Trophoblast cell (in vitro differentiated cells and primary cell): ENCODE data around the gene SPHKAP. TPM values are rescaled to one million over a fixed set of nuclear protein-coding genes. Genes with fewer than 3 reads are reported as not detected.
A peak's percentile ranks its signal among the peaks of the same experiment; 100 is the strongest.

Experiments
- DNase-seq, 2 donors: peaks; one replicate each; pipeline ENCODE4 v3.0.0-alpha.2; 2016
- H2AFZ ChIP-seq: 2 replicates; pipeline ENCODE4 v1.6.1; 2013; ENCODE audit warnings: low read length, moderate library complexity, mild to moderate bottlenecking; ENCODE audit not compliant: insufficient read depth, poor library complexity
- H2AK5ac ChIP-seq: 2 replicates; pipeline ENCODE4 v1.6.1; 2013; ENCODE audit warnings: mild to moderate bottlenecking, low read length
- H2BK120ac ChIP-seq: 2 replicates; pipeline ENCODE4 v1.6.1; 2013; ENCODE audit warnings: low read length, mild to moderate bottlenecking, moderate library complexity; ENCODE audit not compliant: insufficient read depth, poor library complexity
- H2BK12ac ChIP-seq: 2 replicates; pipeline ENCODE4 v1.6.1; 2013; ENCODE audit warnings: mild to moderate bottlenecking, low read length, moderate library complexity
- H2BK5ac ChIP-seq: 2 replicates; pipeline ENCODE4 v1.6.1; 2013; ENCODE audit warnings: low read length, low read depth, moderate library complexity, mild to moderate bottlenecking; ENCODE audit not compliant: poor library complexity
- H3K14ac ChIP-seq: 2 replicates; pipeline ENCODE4 v1.6.1; 2013; ENCODE audit warnings: mild to moderate bottlenecking, low read length
- H3K18ac ChIP-seq: 2 replicates; pipeline ENCODE4 v1.6.1; 2013; ENCODE audit warnings: mild to moderate bottlenecking, low read length
- H3K23ac ChIP-seq: 2 replicates; pipeline ENCODE4 v1.6.1; 2013; ENCODE audit warnings: low read length
- H3K27ac ChIP-seq: 2 replicates; pipeline ENCODE4 v1.5.1; 2013; ENCODE audit warnings: low read depth, mild to moderate bottlenecking, inconsistent platforms, low read length, moderate library complexity
- H3K27me3 ChIP-seq: 2 replicates; pipeline ENCODE4 v1.6.1; 2013; ENCODE audit warnings: inconsistent platforms, mild to moderate bottlenecking, low read length, moderate library complexity; ENCODE audit not compliant: insufficient read depth
- H3K36me3 ChIP-seq, 2 experiments: 1 replicate in 1 of 2; 2 replicates in 1 of 2; pipeline ENCODE4 v1.6.1; 2013; ENCODE audit warnings: low read length in 2 of 2, mild to moderate bottlenecking in 2 of 2, moderate library complexity in 1 of 2; ENCODE audit not compliant: insufficient read depth in 2 of 2, control insufficient read depth in 1 of 2
- H3K4ac ChIP-seq: 2 replicates; pipeline ENCODE4 v1.6.1; 2013; ENCODE audit warnings: low read depth, mild to moderate bottlenecking, low read length, moderate library complexity
- H3K4me1 ChIP-seq, 2 experiments: 1 replicate in 1 of 2; 2 replicates in 1 of 2; pipeline ENCODE4 v1.6.1; 2013; ENCODE audit warnings: low read length in 2 of 2, mild to moderate bottlenecking in 2 of 2, moderate library complexity in 1 of 2; ENCODE audit not compliant: insufficient read depth in 2 of 2, control insufficient read depth in 1 of 2
- H3K4me2 ChIP-seq: 2 replicates; pipeline ENCODE4 v1.6.1; 2013; ENCODE audit warnings: inconsistent platforms, mild to moderate bottlenecking, low read length, moderate library complexity
- H3K4me3 ChIP-seq: 2 replicates; pipeline ENCODE4 v1.5.1; 2013; ENCODE audit warnings: mild to moderate bottlenecking, low read depth, low read length, inconsistent platforms
- H3K79me1 ChIP-seq: one replicate; pipeline ENCODE4 v1.6.1; 2013; ENCODE audit warnings: low read length
- H3K79me2 ChIP-seq: 2 replicates; pipeline ENCODE4 v1.6.1; 2013; ENCODE audit warnings: low read length, mild to moderate bottlenecking; ENCODE audit not compliant: control insufficient read depth, insufficient read depth, poor library complexity
- H3K9ac ChIP-seq: 2 replicates; pipeline ENCODE4 v1.6.1; 2013; ENCODE audit warnings: mild to moderate bottlenecking, low read length
- H3K9me3 ChIP-seq: 2 replicates; pipeline ENCODE4 v1.6.1; 2013; ENCODE audit warnings: low read depth, mild to moderate bottlenecking, control low read depth, inconsistent platforms, low read length; ENCODE audit not compliant: insufficient read depth
- H4K12ac ChIP-seq: 2 replicates; pipeline ENCODE4 v1.6.1; 2013; ENCODE audit warnings: low read depth, mild to moderate bottlenecking, low read length, moderate library complexity
- H4K8ac ChIP-seq: 2 replicates; pipeline ENCODE4 v1.6.1; 2013; ENCODE audit warnings: low read depth, mild to moderate bottlenecking, low read length, moderate library complexity
- H4K91ac ChIP-seq: one replicate; pipeline ENCODE4 v1.6.1; 2013; ENCODE audit warnings: low read depth, mild to moderate bottlenecking, low read length, moderate library complexity
- WGBS: extraction: QIAGEN DNeasy Blood & Tissue Kit; methylation state at CpG from one replicate; pipeline ENCODE4 v1.1.7; 2013; ENCODE audit warnings: missing lambda C conversion rate; ENCODE audit not compliant: insufficient read length, insufficient coverage; ENCODE audit errors: extremely low coverage; 5-methylcytosine and 5-hydroxymethylcytosine counted together
- polyA plus RNA-seq: library from polyadenylated mRNA; stranded (reverse); fragments of 200-250 nt; gene quantifications from 2 replicates; pipeline ENCODE4 v1.2.3, GENCODE V29; 2013

Gene SPHKAP, protein sequence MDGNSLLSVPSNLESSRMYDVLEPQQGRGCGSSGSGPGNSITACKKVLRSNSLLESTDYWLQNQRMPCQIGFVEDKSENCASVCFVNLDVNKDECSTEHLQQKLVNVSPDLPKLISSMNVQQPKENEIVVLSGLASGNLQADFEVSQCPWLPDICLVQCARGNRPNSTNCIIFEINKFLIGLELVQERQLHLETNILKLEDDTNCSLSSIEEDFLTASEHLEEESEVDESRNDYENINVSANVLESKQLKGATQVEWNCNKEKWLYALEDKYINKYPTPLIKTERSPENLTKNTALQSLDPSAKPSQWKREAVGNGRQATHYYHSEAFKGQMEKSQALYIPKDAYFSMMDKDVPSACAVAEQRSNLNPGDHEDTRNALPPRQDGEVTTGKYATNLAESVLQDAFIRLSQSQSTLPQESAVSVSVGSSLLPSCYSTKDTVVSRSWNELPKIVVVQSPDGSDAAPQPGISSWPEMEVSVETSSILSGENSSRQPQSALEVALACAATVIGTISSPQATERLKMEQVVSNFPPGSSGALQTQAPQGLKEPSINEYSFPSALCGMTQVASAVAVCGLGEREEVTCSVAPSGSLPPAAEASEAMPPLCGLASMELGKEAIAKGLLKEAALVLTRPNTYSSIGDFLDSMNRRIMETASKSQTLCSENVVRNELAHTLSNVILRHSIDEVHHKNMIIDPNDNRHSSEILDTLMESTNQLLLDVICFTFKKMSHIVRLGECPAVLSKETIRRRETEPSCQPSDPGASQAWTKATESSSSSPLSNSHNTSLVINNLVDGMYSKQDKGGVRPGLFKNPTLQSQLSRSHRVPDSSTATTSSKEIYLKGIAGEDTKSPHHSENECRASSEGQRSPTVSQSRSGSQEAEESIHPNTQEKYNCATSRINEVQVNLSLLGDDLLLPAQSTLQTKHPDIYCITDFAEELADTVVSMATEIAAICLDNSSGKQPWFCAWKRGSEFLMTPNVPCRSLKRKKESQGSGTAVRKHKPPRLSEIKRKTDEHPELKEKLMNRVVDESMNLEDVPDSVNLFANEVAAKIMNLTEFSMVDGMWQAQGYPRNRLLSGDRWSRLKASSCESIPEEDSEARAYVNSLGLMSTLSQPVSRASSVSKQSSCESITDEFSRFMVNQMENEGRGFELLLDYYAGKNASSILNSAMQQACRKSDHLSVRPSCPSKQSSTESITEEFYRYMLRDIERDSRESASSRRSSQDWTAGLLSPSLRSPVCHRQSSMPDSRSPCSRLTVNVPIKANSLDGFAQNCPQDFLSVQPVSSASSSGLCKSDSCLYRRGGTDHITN (N-terminal part only)
- polyA plus RNA-seq: 0.01 TPM in 2 replicates

GRCh38 chr2:228181098-228182019, at the start of gene SPHKAP:
SPHKAP (minus strand) TSS chr2:228181687; CDS start chr2:228181598, 89 bp downstream.
- Histone ChIP-seq H3K27ac (no peak within 1 kb of the TSS), H3K4me1 (peaks cover 13 to 15% of the 10 kb centered on the region in 2 experiments), H2AFZ (peak within 1 kb of the TSS; percentile 30), H3K23ac (no peak within 1 kb of the TSS), H3K79me1 (no peaks in the 10 kb centered on the region), H3K9me3 (peaks cover 6% of the 10 kb centered on the region), H3K4me3 (peak within 1 kb of the TSS; percentile 14), H4K91ac (no peak within 1 kb of the TSS), H2BK5ac (no peak within 1 kb of the TSS), H4K12ac (no peak within 1 kb of the TSS), H4K8ac (no peak within 1 kb of the TSS), H3K27me3 (peaks cover 24% of the 10 kb centered on the region), H3K4me2 (peak within 1 kb of the TSS; percentile 65), H3K9ac (no peak within 1 kb of the TSS), H2BK120ac (no peak within 1 kb of the TSS), H2AK5ac (no peak within 1 kb of the TSS), H3K79me2 (no peaks in the 10 kb centered on the region), H3K18ac (no peak within 1 kb of the TSS), H3K36me3 (no peaks in the 10 kb centered on the region), H3K14ac (no peak within 1 kb of the TSS), H2BK12ac (no peak within 1 kb of the TSS), H3K4ac (no peak within 1 kb of the TSS)
- WGBS: no CpG with 5 or more reads among the region's 56 CpGs
- no peak for DNase-seq

- H2BK120ac ChIP-seq: no peak overlapping the region
- no CpG with 5 or more reads among the region's 6 CpGs for WGBS
- no peak overlapping the region for H3K4me3 ChIP-seq
- no peak for DNase-seq
- H3K23ac ChIP-seq: no peak overlapping the region
- H2BK5ac ChIP-seq: no peak overlapping the region
- H2AK5ac ChIP-seq: no peak overlapping the region
- no peak overlapping the region for H3K9ac ChIP-seq
- no peak overlapping the region for H3K4me2 ChIP-seq
- H4K8ac ChIP-seq: no peak overlapping the region
- no peak overlapping the region for H2BK12ac ChIP-seq
- no peak overlapping the region for H3K4ac ChIP-seq
- no peaks in the 10 kb centered on the region for H3K4me1 ChIP-seq
- no peak overlapping the region for H4K91ac ChIP-seq
- H3K79me1 ChIP-seq: no peaks in the 10 kb centered on the region
- no peak overlapping the region for H4K12ac ChIP-seq
- no peaks in the 10 kb centered on the region for H3K36me3 ChIP-seq
- H3K18ac ChIP-seq: no peak overlapping the region
- H3K79me2 ChIP-seq: no peaks in the 10 kb centered on the region
- H3K14ac ChIP-seq: no peak overlapping the region
- no peak overlapping the region for H3K27ac ChIP-seq
- no peaks in the 10 kb centered on the region for H3K9me3 ChIP-seq
- no peaks in the 10 kb centered on the region for H3K27me3 ChIP-seq
- no peak overlapping the region for H2AFZ ChIP-seq
Observed at GRCh38 chr2:228227466-228227865, 46.0 kb upstream of the SPHKAP start.

GRCh38 chr2:228224410-228224809, 42.9 kb upstream of the SPHKAP start:
- no peak overlapping the region for H3K27ac ChIP-seq

More at GRCh38 chr2:228224410-228224809, 42.9 kb upstream of the SPHKAP start:
- Histone ChIP-seq H2BK5ac (no peak overlapping the region), H3K79me1 (no peaks in the 10 kb centered on the region), H3K9me3 (no peaks in the 10 kb centered on the region), H4K8ac (no peak overlapping the region), H2BK12ac (no peak overlapping the region), H4K12ac (no peak overlapping the region), H3K23ac (no peak overlapping the region), H3K27me3 (no peaks in the 10 kb centered on the region), H4K91ac (no peak overlapping the region), H3K14ac (no peak overlapping the region), H3K79me2 (no peaks in the 10 kb centered on the region), H3K36me3 (no peaks in the 10 kb centered on the region), H3K4ac (no peak overlapping the region), H2BK120ac (no peak overlapping the region), H3K9ac (no peak overlapping the region), H3K4me2 (no peak overlapping the region), H3K18ac (no peak overlapping the region), H3K4me1 (no peaks in the 10 kb centered on the region), H2AK5ac (no peak overlapping the region), H2AFZ (no peak overlapping the region), H3K4me3 (no peak overlapping the region)
- DNase-seq: no peak
